H9 (cell line): ENCODE results near the gene SLC7A9. TPM values are rescaled to one million over a fixed set of nuclear protein-coding genes. Genes with fewer than 3 reads are reported as not detected.

Experiments
- DNase-seq: peaks from one replicate; pipeline ENCODE4 v3.0.0-alpha.2; 2017
- H2AFZ ChIP-seq: one replicate; pipeline ENCODE4 v1.6.1; 2013; ENCODE audit warnings: mild to moderate bottlenecking, low read length, control low read depth, moderate library complexity
- H2AK5ac ChIP-seq: 2 replicates; pipeline ENCODE4 v1.6.1; 2013; ENCODE audit warnings: low read length, control low read depth, mixed read lengths; ENCODE audit not compliant: insufficient read length
- H2BK120ac ChIP-seq: one replicate; pipeline ENCODE4 v1.6.1; 2013; ENCODE audit warnings: low read depth, mild to moderate bottlenecking, low read length, control low read depth, inconsistent platforms; ENCODE audit not compliant: poor library complexity, severe bottlenecking
- H2BK12ac ChIP-seq: 2 replicates; pipeline ENCODE4 v1.6.1; 2013; ENCODE audit warnings: low read length, control low read depth, mixed read lengths, low read depth; ENCODE audit not compliant: insufficient read length
- H2BK15ac ChIP-seq: 2 replicates; pipeline ENCODE4 v1.6.1; 2013; ENCODE audit warnings: low read depth, low read length, control low read depth
- H2BK20ac ChIP-seq: one replicate; pipeline ENCODE4 v1.6.1; 2013; ENCODE audit warnings: low read depth, mild to moderate bottlenecking, low read length, control low read depth, inconsistent platforms; ENCODE audit not compliant: poor library complexity, severe bottlenecking
- H2BK5ac ChIP-seq: 2 replicates; pipeline ENCODE4 v1.6.1; 2013; ENCODE audit warnings: low read length, control low read depth, mixed read lengths; ENCODE audit not compliant: insufficient read length
- H3K14ac ChIP-seq: 2 replicates; pipeline ENCODE4 v1.6.1; 2013; ENCODE audit warnings: low read length, control low read depth; ENCODE audit not compliant: insufficient read depth
- H3K18ac ChIP-seq: 2 replicates; pipeline ENCODE4 v1.6.1; 2013; ENCODE audit warnings: low read depth, mild to moderate bottlenecking, mixed read lengths, low read length, control low read depth; ENCODE audit not compliant: insufficient read length
- H3K23ac ChIP-seq: 2 replicates; pipeline ENCODE4 v1.6.1; 2013; ENCODE audit warnings: low read length, control low read depth, mixed read lengths, low read depth; ENCODE audit not compliant: insufficient read length
- H3K23me2 ChIP-seq: 2 replicates; pipeline ENCODE4 v1.6.1; 2013; ENCODE audit warnings: low read depth, mild to moderate bottlenecking, mixed read lengths, low read length, control low read depth; ENCODE audit not compliant: insufficient read length, poor library complexity, severe bottlenecking
- H3K27ac ChIP-seq: 2 replicates; pipeline ENCODE4 v1.5.1; 2013; ENCODE audit warnings: low read length, control low read depth, mixed read lengths, low read depth; ENCODE audit not compliant: insufficient read length
- H3K27me3 ChIP-seq: 2 replicates; pipeline ENCODE4 v1.6.1; 2013; ENCODE audit warnings: low read length, control low read depth, inconsistent platforms; ENCODE audit not compliant: insufficient read depth
- H3K4ac ChIP-seq: 2 replicates; pipeline ENCODE4 v1.6.1; 2013; ENCODE audit warnings: low read depth, mild to moderate bottlenecking, control low read depth, inconsistent platforms, low read length, moderate library complexity
- H3K4me1 ChIP-seq: 2 replicates; pipeline ENCODE4 v1.6.1; 2013; ENCODE audit warnings: low read length, control low read depth, inconsistent platforms; ENCODE audit not compliant: insufficient read depth
- H3K4me2 ChIP-seq: 2 replicates; pipeline ENCODE4 v1.6.1; 2013; ENCODE audit warnings: low read length, control low read depth, mixed read lengths; ENCODE audit not compliant: insufficient read length, insufficient read depth
- H3K56ac ChIP-seq: 2 replicates; pipeline ENCODE4 v1.6.1; 2013; ENCODE audit warnings: low read depth, mild to moderate bottlenecking, mixed read lengths, low read length, control low read depth; ENCODE audit not compliant: insufficient read length
- H3K79me1 ChIP-seq: 2 replicates; pipeline ENCODE4 v1.6.1; 2013; ENCODE audit warnings: low read depth, mild to moderate bottlenecking, moderate library complexity, low read length, control low read depth, inconsistent platforms; ENCODE audit not compliant: insufficient read depth, poor library complexity, severe bottlenecking
- H3K79me2 ChIP-seq: 2 replicates; pipeline ENCODE4 v1.6.1; 2013; ENCODE audit warnings: low read length, control low read depth, inconsistent platforms; ENCODE audit not compliant: insufficient read depth
- H3K9ac ChIP-seq: 2 replicates; pipeline ENCODE4 v1.6.1; 2013; ENCODE audit warnings: low read length, control low read depth, mixed read lengths; ENCODE audit not compliant: insufficient read length; ENCODE audit errors: extremely low read depth
- H3K9me3 ChIP-seq: one replicate; pipeline ENCODE4 v1.6.1; 2013; ENCODE audit warnings: low read depth, low read length, inconsistent platforms; ENCODE audit not compliant: control insufficient read depth
- H3T11ph ChIP-seq: one replicate; pipeline ENCODE4 v1.6.1; 2013; ENCODE audit warnings: mild to moderate bottlenecking, low read length, control low read depth, inconsistent platforms
- H4K20me1 ChIP-seq: one replicate; pipeline ENCODE4 v1.6.1; 2013; ENCODE audit not compliant: control insufficient read depth, insufficient read length, insufficient read depth
- H4K5ac ChIP-seq: 2 replicates; pipeline ENCODE4 v1.6.1; 2013; ENCODE audit warnings: low read depth, mild to moderate bottlenecking, mixed read lengths, low read length, control low read depth; ENCODE audit not compliant: insufficient read length
- H4K8ac ChIP-seq: replicated peaks from 2 replicates; pipeline ENCODE4 v1.6.1; 2013; ENCODE audit warnings: low read length, control low read depth, mixed read lengths, low read depth; ENCODE audit not compliant: insufficient read length
- H4K91ac ChIP-seq: 2 replicates; pipeline ENCODE4 v1.6.1; 2013; ENCODE audit warnings: low read depth, mild to moderate bottlenecking, moderate library complexity, mixed read lengths, low read length, control low read depth; ENCODE audit not compliant: insufficient read length
- H3K27ac Mint-ChIP-seq, 3 experiments: 2 replicates in 2 of 3; 3 replicates in 1 of 3; pipeline ENCODE4 v1.8.0; 2020 to 2021; ENCODE audit warnings: mixed read lengths in 3 of 3, mild to moderate bottlenecking in 1 of 3, moderate library complexity in 1 of 3
- H3K27me3 Mint-ChIP-seq: 2 replicates; pipeline ENCODE4 v1.8.0; 2021; ENCODE audit warnings: low read depth, mild to moderate bottlenecking, moderate library complexity, mixed read lengths
- H3K36me3 Mint-ChIP-seq, 3 experiments: 2 replicates in 2 of 3; 3 replicates in 1 of 3; pipeline ENCODE4 v1.8.0; 2020 to 2021; ENCODE audit warnings: low read depth in 3 of 3, mixed read lengths in 3 of 3; ENCODE audit not compliant: insufficient read depth in 1 of 3
- H3K4me1 Mint-ChIP-seq, 2 experiments: 2 replicates each; pipeline ENCODE4 v1.8.0; 2020; ENCODE audit warnings: mixed read lengths in 2 of 2
- H3K4me3 Mint-ChIP-seq, 2 experiments: 2 replicates in 1 of 2; 3 replicates in 1 of 2; pipeline ENCODE4 v1.8.0; 2020 to 2021; ENCODE audit warnings: mild to moderate bottlenecking in 2 of 2, mixed read lengths in 2 of 2, moderate library complexity in 1 of 2
- H3K9me3 Mint-ChIP-seq, 2 experiments: 2 replicates in 1 of 2; 3 replicates in 1 of 2; pipeline ENCODE4 v1.8.0; 2020; ENCODE audit warnings: mild to moderate bottlenecking in 2 of 2, mixed read lengths in 2 of 2, moderate library complexity in 1 of 2
- CTCF ChIP-seq: fragments of 200-600 bp; sonication (generic); conservative IDR thresholded peaks from 3 replicates; pipeline ENCODE4 v1.8.0; 2021; ENCODE audit warnings: antibody characterized with exemption, mild to moderate bottlenecking
- WGBS: extraction: QIAGEN DNeasy Blood & Tissue Kit; methylation state at CpG from one replicate; pipeline ENCODE4 v1.1.7; 2013; ENCODE audit warnings: missing lambda C conversion rate, low lambda C conversion rate, mixed read lengths; ENCODE audit not compliant: insufficient read length; ENCODE audit errors: extremely low coverage; 5-methylcytosine and 5-hydroxymethylcytosine counted together
- total RNA-seq: library from RNA; stranded (reverse); gene quantifications from 2 replicates; pipeline ENCODE4 v1.2.1, GENCODE V29; 2021

SLC7A9 gene
- total RNA-seq, 1 experiment from 2014 or later: not detected

GRCh38 chr19:32829345-32829896 is 40.1 kb downstream of the SLC7A9 start:
- Histone ChIP-seq H2BK5ac (no peak overlapping the region), H2BK15ac (no peak overlapping the region), H2BK20ac (no peak overlapping the region), H3K9me3 (no peaks in the 10 kb centered on the region), H3K18ac (no peak overlapping the region), H2AFZ (no peak overlapping the region), H3K4me2 (no peak overlapping the region), H3K23ac (no peak overlapping the region), H3K4me1 (no peaks in the 10 kb centered on the region; the same call in 1 of the 2 replicates), H3T11ph (no peak overlapping the region), H2BK12ac (no peak overlapping the region), H3K27ac (no peak overlapping the region), H3K23me2 (no peaks in the 10 kb centered on the region), H3K79me2 (no peaks in the 10 kb centered on the region), H3K27me3 (no peaks in the 10 kb centered on the region), H4K91ac (no peak overlapping the region), H4K5ac (no peak overlapping the region), H3K56ac (no peak overlapping the region), H2BK120ac (no peak overlapping the region), H3K79me1 (no peaks in the 10 kb centered on the region), H3K9ac (no peak overlapping the region), H2AK5ac (no peak overlapping the region), H3K4ac (no peak overlapping the region), H3K14ac (no peak overlapping the region), H4K20me1 (no peaks in the 10 kb centered on the region), H4K8ac (no peak overlapping the region)
- Mint-ChIP-seq H3K36me3 (no peaks in the 10 kb centered on the region), H3K4me1 (peaks cover 25 to 28% of the 10 kb centered on the region in 2 experiments), H3K4me3 (no peak overlapping the region), H3K27ac (no peak overlapping the region), H3K9me3 (no peaks in the 10 kb centered on the region), H3K27me3 (peaks cover 5% of the 10 kb centered on the region)
- TF ChIP-seq CTCF: no peak
- no peak for DNase-seq
- no CpG with 5 or more reads among the region's 10 CpGs for WGBS
